ENCODE measurements around the gene ZNF777.

- TF ChIP-seq, protein P1, sequence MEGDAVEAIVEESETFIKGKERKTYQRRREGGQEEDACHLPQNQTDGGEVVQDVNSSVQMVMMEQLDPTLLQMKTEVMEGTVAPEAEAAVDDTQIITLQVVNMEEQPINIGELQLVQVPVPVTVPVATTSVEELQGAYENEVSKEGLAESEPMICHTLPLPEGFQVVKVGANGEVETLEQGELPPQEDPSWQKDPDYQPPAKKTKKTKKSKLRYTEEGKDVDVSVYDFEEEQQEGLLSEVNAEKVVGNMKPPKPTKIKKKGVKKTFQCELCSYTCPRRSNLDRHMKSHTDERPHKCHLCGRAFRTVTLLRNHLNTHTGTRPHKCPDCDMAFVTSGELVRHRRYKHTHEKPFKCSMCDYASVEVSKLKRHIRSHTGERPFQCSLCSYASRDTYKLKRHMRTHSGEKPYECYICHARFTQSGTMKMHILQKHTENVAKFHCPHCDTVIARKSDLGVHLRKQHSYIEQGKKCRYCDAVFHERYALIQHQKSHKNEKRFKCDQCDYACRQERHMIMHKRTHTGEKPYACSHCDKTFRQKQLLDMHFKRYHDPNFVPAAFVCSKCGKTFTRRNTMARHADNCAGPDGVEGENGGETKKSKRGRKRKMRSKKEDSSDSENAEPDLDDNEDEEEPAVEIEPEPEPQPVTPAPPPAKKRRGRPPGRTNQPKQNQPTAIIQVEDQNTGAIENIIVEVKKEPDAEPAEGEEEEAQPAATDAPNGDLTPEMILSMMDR (conservative IDR thresholded peaks at IDR 0.05; ENCODE audit: low read depth in 2 of 2), result no peak
- TF ChIP-seq STAT1 (IDR thresholded peaks at IDR 0.05; ENCODE audit: unreplicated experiment) (no peak), EZH2 (IDR thresholded peaks at IDR 0.05; ENCODE audit: low read depth, unreplicated experiment) (no peak), EZH2phosphoT487 (IDR thresholded peaks at IDR 0.05; ENCODE audit: unreplicated experiment) (no peak), CREB1 (CRISPR knock-in tag; IDR thresholded peaks at IDR 0.05; ENCODE audit: low read depth) (no peak), NANOG (IDR thresholded peaks at IDR 0.05; ENCODE audit: borderline replicate concordance) (no peak), POLR2AphosphoS5 (IDR thresholded peaks at IDR 0.05; ENCODE audit: low read depth) (no peak), JUNB (IDR thresholded peaks at IDR 0.05; ENCODE audit: unreplicated experiment) (no peak), ETS1 (IDR thresholded peaks at IDR 0.05) (no peak), ZNF114 (CRISPR knock-in tag; IDR thresholded peaks at IDR 0.05) (no peak), ZNF331 (CRISPR knock-in tag; IDR thresholded peaks at IDR 0.05; ENCODE audit: low read depth) (no peak)
- TF ChIP-seq, protein P2, sequence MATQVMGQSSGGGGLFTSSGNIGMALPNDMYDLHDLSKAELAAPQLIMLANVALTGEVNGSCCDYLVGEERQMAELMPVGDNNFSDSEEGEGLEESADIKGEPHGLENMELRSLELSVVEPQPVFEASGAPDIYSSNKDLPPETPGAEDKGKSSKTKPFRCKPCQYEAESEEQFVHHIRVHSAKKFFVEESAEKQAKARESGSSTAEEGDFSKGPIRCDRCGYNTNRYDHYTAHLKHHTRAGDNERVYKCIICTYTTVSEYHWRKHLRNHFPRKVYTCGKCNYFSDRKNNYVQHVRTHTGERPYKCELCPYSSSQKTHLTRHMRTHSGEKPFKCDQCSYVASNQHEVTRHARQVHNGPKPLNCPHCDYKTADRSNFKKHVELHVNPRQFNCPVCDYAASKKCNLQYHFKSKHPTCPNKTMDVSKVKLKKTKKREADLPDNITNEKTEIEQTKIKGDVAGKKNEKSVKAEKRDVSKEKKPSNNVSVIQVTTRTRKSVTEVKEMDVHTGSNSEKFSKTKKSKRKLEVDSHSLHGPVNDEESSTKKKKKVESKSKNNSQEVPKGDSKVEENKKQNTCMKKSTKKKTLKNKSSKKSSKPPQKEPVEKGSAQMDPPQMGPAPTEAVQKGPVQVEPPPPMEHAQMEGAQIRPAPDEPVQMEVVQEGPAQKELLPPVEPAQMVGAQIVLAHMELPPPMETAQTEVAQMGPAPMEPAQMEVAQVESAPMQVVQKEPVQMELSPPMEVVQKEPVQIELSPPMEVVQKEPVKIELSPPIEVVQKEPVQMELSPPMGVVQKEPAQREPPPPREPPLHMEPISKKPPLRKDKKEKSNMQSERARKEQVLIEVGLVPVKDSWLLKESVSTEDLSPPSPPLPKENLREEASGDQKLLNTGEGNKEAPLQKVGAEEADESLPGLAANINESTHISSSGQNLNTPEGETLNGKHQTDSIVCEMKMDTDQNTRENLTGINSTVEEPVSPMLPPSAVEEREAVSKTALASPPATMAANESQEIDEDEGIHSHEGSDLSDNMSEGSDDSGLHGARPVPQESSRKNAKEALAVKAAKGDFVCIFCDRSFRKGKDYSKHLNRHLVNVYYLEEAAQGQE (IDR thresholded peaks at IDR 0.05; ENCODE audit: unreplicated experiment), result no peak
Measured at GRCh38 chr7:149427096-149427680, 33.7 kb downstream of the ZNF777 start.

All from GM23338 (cell line).